Right atrium auricular region (tissue), 2 donors: ENCODE data around the gene UNC5B. TPM values are rescaled to one million over a fixed set of nuclear protein-coding genes. Genes with fewer than 3 reads are reported as not detected.

Source experiments
- DNase-seq: peaks from one replicate; pipeline ENCODE4 v3.0.0-alpha.2; 2019; ENCODE audit warnings: low spot score
- H3K27ac ChIP-seq, 2 donors: fragments of 200-600 bp; sonication (generic); 1 replicate in 1 of 2; 2 replicates in 1 of 2; pipeline ENCODE4 v1.5.1; 2016 to 2019
- H3K27me3 ChIP-seq, 2 donors: fragments of 200-600 bp; sonication (generic); one replicate each; pipeline versions ENCODE4 v1.5.1 to v1.6.0; 2017 to 2019
- H3K36me3 ChIP-seq: fragments of 200-600 bp; sonication (generic); one replicate; pipeline ENCODE4 v1.5.1; 2016
- H3K4me1 ChIP-seq, 2 donors: fragments of 200-600 bp; sonication (generic); one replicate each; pipeline versions ENCODE4 v1.5.1 to v1.6.0; 2017 to 2019
- H3K4me3 ChIP-seq, 2 donors: fragments of 200-600 bp; sonication (generic); 1 replicate in 1 of 2; 2 replicates in 1 of 2; pipeline ENCODE4 v1.5.1; 2017 to 2019; ENCODE audit warnings: mild to moderate bottlenecking in 1 of 2, moderate library complexity in 1 of 2
- H3K9me3 ChIP-seq, 2 donors: fragments of 200-600 bp; sonication (generic); one replicate each; pipeline ENCODE4 v1.5.1; 2019
- CTCF ChIP-seq, 2 donors: fragments of 200-600 bp; sonication (generic); IDR thresholded peaks; one replicate each; pipeline ENCODE4 v1.5.1; 2019; ENCODE audit warnings: antibody characterized with exemption in 2 of 2
- total RNA-seq, 2 donors: library from RNA; depleted of rRNA; stranded (reverse); fragments of >200 nt; gene quantifications; one replicate each; pipeline ENCODE4 v1.1.0, GENCODE V29; 2016

Gene UNC5B
- total RNA-seq, 2 donors from 2014 or later, result 10.9 to 29.2 TPM

DNA sequence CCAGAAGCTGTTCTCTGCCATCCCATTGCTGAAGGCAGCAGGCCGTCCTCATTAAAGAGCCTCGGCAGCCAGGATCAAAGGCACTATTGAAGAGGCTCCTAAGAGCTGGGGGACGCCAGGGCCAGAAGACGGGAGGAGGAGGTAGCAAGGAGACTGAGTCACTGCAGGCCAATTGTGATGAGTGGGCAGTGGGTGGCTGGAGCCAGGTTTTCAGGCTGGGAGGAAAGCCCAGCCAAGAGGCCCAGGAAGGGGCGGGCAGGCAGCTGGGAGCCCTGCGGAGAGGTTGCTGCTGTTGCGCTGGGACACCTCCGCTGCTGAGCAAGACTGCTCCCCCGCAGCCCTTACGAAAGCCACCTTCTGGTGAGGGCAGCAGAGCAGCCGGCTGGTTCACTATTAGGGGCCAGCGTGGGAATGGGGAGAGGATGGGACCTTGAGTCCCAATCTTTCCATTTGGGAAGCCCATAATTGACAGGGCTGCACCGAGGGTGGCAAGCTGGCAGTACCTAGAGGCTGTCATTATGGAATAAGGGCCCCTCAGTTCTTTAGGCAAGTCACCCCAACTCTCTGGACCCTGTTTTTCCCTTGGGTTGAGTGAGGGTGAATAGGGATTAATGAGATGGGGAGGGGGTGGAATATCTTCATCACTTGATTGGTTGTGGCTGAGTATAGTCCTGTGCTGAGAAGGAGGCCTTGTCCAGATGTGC is 48.4 kb downstream of the UNC5B start:
- Histone ChIP-seq H3K9me3 (no peaks in the 10 kb centered on the region), H3K27ac (peak overlapping the region; percentile 81 to 82), H3K27me3 (no peaks in the 10 kb centered on the region), H3K4me3 (no peak overlapping the region), H3K4me1 (peaks cover 0 to 89% of the 10 kb centered on the region in 2 donors), H3K36me3 (no peaks in the 10 kb centered on the region)
- TF ChIP-seq CTCF (IDR thresholded peaks at IDR 0.05), result no peak
- DNase-seq, result peak; percentile 72

- H3K4me1 ChIP-seq, result peaks cover 0 to 88% of the 10 kb centered on the region in 2 donors
- no peaks in the 10 kb centered on the region for H3K9me3 ChIP-seq
- no peaks in the 10 kb centered on the region for H3K27me3 ChIP-seq
- no peaks in the 10 kb centered on the region for H3K36me3 ChIP-seq
- no peak for DNase-seq
- peak overlapping the region; percentile 81 to 82 for H3K27ac ChIP-seq
- no peak for TF ChIP-seq CTCF (IDR thresholded peaks at IDR 0.05)
- H3K4me3 ChIP-seq, result no peak overlapping the region
Observed at GRCh38 chr10:71262027-71262426, 49.7 kb downstream of the UNC5B start.

DNA sequence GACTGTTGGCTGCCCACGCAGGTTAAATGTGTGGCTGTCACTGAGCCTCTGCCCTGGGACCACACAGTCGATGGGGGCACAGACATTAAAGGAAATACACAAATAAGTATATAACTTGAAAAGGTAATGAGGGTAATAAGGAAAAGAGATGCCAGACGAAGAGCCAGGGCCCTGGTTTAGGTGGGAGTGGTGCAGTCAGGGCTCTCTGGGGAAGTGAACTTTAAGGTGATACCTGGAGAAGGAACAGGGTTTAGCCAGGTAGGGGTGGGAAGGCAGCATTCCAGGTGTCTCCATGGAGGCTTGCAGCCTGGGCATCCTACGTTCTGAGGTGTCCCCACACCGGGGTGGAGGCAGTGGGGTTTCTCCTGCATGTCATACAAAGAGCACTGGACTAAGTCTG is 50.4 kb downstream of the UNC5B start:
- DNase-seq, result no peak
- Histone ChIP-seq H3K4me1 (peaks cover 0 to 90% of the 10 kb centered on the region in 2 donors), H3K36me3 (no peaks in the 10 kb centered on the region), H3K27me3 (no peaks in the 10 kb centered on the region), H3K4me3 (no peak overlapping the region), H3K27ac (peak overlapping the region; percentile 81 to 82), H3K9me3 (no peaks in the 10 kb centered on the region)
- no peak for TF ChIP-seq CTCF (IDR thresholded peaks at IDR 0.05)

DNA sequence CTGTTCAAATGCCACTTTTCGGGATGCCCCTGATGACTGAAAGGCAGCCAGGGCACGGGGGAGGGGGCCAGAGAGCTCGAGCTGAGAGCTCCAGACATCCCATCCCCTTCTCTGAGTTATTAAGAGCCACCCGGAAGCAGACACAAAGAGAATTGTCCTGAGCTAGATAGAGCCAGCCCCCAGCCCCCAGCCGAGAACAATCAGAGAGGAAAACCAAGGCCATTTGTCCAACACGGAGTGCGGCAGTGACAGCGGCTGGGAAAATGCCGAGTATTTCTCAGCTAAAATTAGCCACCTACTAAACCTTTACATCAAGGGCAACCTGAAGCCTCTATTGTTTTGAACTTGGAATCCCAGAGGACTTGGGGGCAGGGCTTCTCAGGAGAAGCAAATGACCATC is 51.0 kb downstream of the UNC5B start:
- H3K4me3 ChIP-seq, result no peak overlapping the region
- no peaks in the 10 kb centered on the region for H3K27me3 ChIP-seq
- peaks cover 0 to 90% of the 10 kb centered on the region in 2 donors for H3K4me1 ChIP-seq
- H3K27ac ChIP-seq, result peak overlapping the region; percentile 81 to 82
- no peak for DNase-seq
- H3K9me3 ChIP-seq, result no peaks in the 10 kb centered on the region
- TF ChIP-seq CTCF (IDR thresholded peaks at IDR 0.05), result no peak
- H3K36me3 ChIP-seq, result no peaks in the 10 kb centered on the region

- Histone ChIP-seq H3K27ac (peak overlapping the region in 1 of 2 donors; percentile 81), H3K27me3 (no peaks in the 10 kb centered on the region), H3K36me3 (no peaks in the 10 kb centered on the region), H3K4me3 (no peak overlapping the region), H3K4me1 (peaks cover 0 to 96% of the 10 kb centered on the region in 2 donors), H3K9me3 (no peaks in the 10 kb centered on the region)
- TF ChIP-seq CTCF (IDR thresholded peaks at IDR 0.05), result no peak
- DNase-seq, result no peak
Observed at GRCh38 chr10:71264345-71265200, 52.2 kb downstream of the UNC5B start.
